GM23338 (cell line): ENCODE measurements around the gene GAB2. TPM values are rescaled to one million over a fixed set of nuclear protein-coding genes. Genes with fewer than 3 reads are reported as not detected.

ENCODE experiments used
- ATAC-seq: fragments of 200-7000 bp; cut with Tn5 transposase; 3 replicates; pipeline ENCODE4 v1.9.1; 2020
- DNase-seq: peaks from one replicate; pipeline ENCODE4 v3.0.0-alpha.2; 2015; ENCODE audit warnings: low spot score
- H2AFZ ChIP-seq: fragments of 200-600 bp; sonication (generic); 2 replicates; pipeline ENCODE4 v1.8.0; 2016; ENCODE audit warnings: antibody characterized with exemption, mild to moderate bottlenecking, moderate library complexity
- H3F3A ChIP-seq: fragments of 200-600 bp; sonication (generic); replicated peaks from 2 replicates; pipeline ENCODE4 v1.8.0; 2017; ENCODE audit warnings: antibody characterized with exemption, mixed run types, low read depth
- H3K27ac ChIP-seq: fragments of 200-600 bp; sonication (generic); 2 replicates; pipeline ENCODE4 v1.6.1; 2016; ENCODE audit warnings: low read depth
- H3K27me3 ChIP-seq: fragments of 200-600 bp; sonication (generic); 2 replicates; pipeline ENCODE4 v1.8.0; 2016; ENCODE audit warnings: mild to moderate bottlenecking, mixed run types, moderate library complexity; ENCODE audit not compliant: insufficient read depth
- H3K36me3 ChIP-seq: fragments of 200-600 bp; sonication (generic); 2 replicates; pipeline ENCODE4 v1.8.0; 2016; ENCODE audit warnings: mild to moderate bottlenecking; ENCODE audit not compliant: insufficient read depth
- H3K4me1 ChIP-seq: fragments of 200-600 bp; sonication (generic); 2 replicates; pipeline ENCODE4 v1.8.0; 2016; ENCODE audit warnings: mild to moderate bottlenecking, moderate library complexity; ENCODE audit not compliant: insufficient read depth
- H3K4me2 ChIP-seq: fragments of 200-600 bp; sonication (generic); 2 replicates; pipeline ENCODE4 v1.7.1; 2017; ENCODE audit warnings: mixed run types
- H3K4me3 ChIP-seq: fragments of 200-600 bp; sonication (generic); 2 replicates; pipeline ENCODE4 v1.6.1; 2016; ENCODE audit warnings: mixed run types
- H3K79me2 ChIP-seq: fragments of 200-600 bp; sonication (generic); replicated peaks from 2 replicates; pipeline ENCODE4 v1.8.0; 2017; ENCODE audit warnings: mild to moderate bottlenecking; ENCODE audit not compliant: insufficient read depth
- H3K9me2 ChIP-seq: fragments of 200-600 bp; sonication (generic); 2 replicates; pipeline ENCODE4 v1.8.0; 2017; ENCODE audit not compliant: insufficient read depth
- H4K20me1 ChIP-seq: fragments of 200-600 bp; sonication (generic); replicated peaks from 2 replicates; pipeline ENCODE4 v1.8.0; 2017; ENCODE audit warnings: mild to moderate bottlenecking; ENCODE audit not compliant: insufficient read depth
- H3K27ac Mint-ChIP-seq: 2 replicates; pipeline ENCODE4 v1.8.0; 2020; ENCODE audit warnings: inconsistent platforms, mild to moderate bottlenecking, moderate library complexity, mixed read lengths
- H3K27me3 Mint-ChIP-seq: 3 replicates; pipeline ENCODE4 v1.8.0; 2022; ENCODE audit warnings: low read depth, mild to moderate bottlenecking, moderate library complexity, mixed read lengths, inconsistent platforms; ENCODE audit not compliant: insufficient read depth, poor library complexity
- H3K36me3 Mint-ChIP-seq: 3 replicates; pipeline ENCODE4 v1.8.0; 2021; ENCODE audit warnings: low read depth, mild to moderate bottlenecking, inconsistent platforms, moderate library complexity, mixed read lengths
- H3K4me1 Mint-ChIP-seq: 3 replicates; pipeline ENCODE4 v1.8.0; 2020; ENCODE audit warnings: mild to moderate bottlenecking, inconsistent platforms, mixed read lengths
- H3K4me3 Mint-ChIP-seq: 3 replicates; pipeline ENCODE4 v1.8.0; 2021; ENCODE audit warnings: moderate library complexity, mild to moderate bottlenecking, inconsistent platforms, mixed read lengths
- H3K9me3 Mint-ChIP-seq: 3 replicates; pipeline ENCODE4 v1.8.0; 2020; ENCODE audit warnings: moderate library complexity, mild to moderate bottlenecking, inconsistent platforms, mixed read lengths
- CREB1 ChIP-seq: fragments of 250-450 bp; sonication (Bioruptor Pico); IDR thresholded peaks from 2 replicates; pipeline ENCODE4 v1.5.0; 2020; ENCODE audit warnings: low read depth, mild to moderate bottlenecking, moderate library complexity
- CTCF ChIP-seq, 2 experiments: fragments of 200-600 bp in 1 of 2; sonication (generic) in 1 of 2; conservative IDR thresholded peaks; 2 replicates each; pipeline versions ENCODE4 v1.5.1 to v1.6.1; 2016 to 2017; ENCODE audit warnings: antibody characterized with exemption in 2 of 2, low read depth in 2 of 2, mild to moderate bottlenecking in 2 of 2, moderate library complexity in 1 of 2
- ETS1 ChIP-seq: IDR thresholded peaks from 2 replicates; pipeline ENCODE4 v1.6.1; 2016; ENCODE audit warnings: antibody characterized with exemption
- EZH2 ChIP-seq: fragments of 200-600 bp; sonication (generic); IDR thresholded peaks from one replicate; pipeline ENCODE4 v1.8.0; 2017; ENCODE audit warnings: antibody characterized with exemption, mild to moderate bottlenecking, low read depth; ENCODE audit not compliant: unreplicated experiment
- EZH2phosphoT487 ChIP-seq: fragments of 200-600 bp; sonication (generic); IDR thresholded peaks from one replicate; pipeline ENCODE4 v1.8.1; 2018; ENCODE audit warnings: antibody characterized with exemption; ENCODE audit not compliant: unreplicated experiment
- JUNB ChIP-seq: IDR thresholded peaks from one replicate; pipeline ENCODE4 v1.6.1; 2016; ENCODE audit warnings: antibody characterized with exemption; ENCODE audit not compliant: unreplicated experiment
- NANOG ChIP-seq: IDR thresholded peaks from 2 replicates; pipeline ENCODE4 v1.6.1; 2016; ENCODE audit warnings: antibody characterized with exemption, borderline replicate concordance
- POLR2AphosphoS5 ChIP-seq: IDR thresholded peaks from 2 replicates; pipeline ENCODE4 v1.6.1; 2016; ENCODE audit warnings: antibody characterized with exemption, low read depth
- REST ChIP-seq: IDR thresholded peaks from one replicate; pipeline ENCODE4 v1.6.1; 2018; ENCODE audit warnings: antibody characterized with exemption; ENCODE audit not compliant: unreplicated experiment
- STAT1 ChIP-seq: IDR thresholded peaks from one replicate; pipeline ENCODE4 v1.6.1; 2016; ENCODE audit warnings: antibody characterized with exemption; ENCODE audit not compliant: unreplicated experiment
- ZNF114 ChIP-seq: fragments of 250-450 bp; sonication (Bioruptor Pico); IDR thresholded peaks from 2 replicates; pipeline ENCODE4 v1.5.0; 2020; ENCODE audit warnings: mild to moderate bottlenecking, moderate library complexity
- ZNF331 ChIP-seq: fragments of 250-450 bp; sonication (Bioruptor Pico); IDR thresholded peaks from 2 replicates; pipeline ENCODE4 v1.5.0; 2020; ENCODE audit warnings: low read depth, mild to moderate bottlenecking, moderate library complexity
- ZNF462 ChIP-seq: fragments of 250-450 bp; sonication (Bioruptor Pico); IDR thresholded peaks from 2 replicates; pipeline ENCODE4 v1.5.0; 2020; ENCODE audit warnings: mild to moderate bottlenecking, moderate library complexity
- polyA plus RNA-seq: library from polyadenylated mRNA; unstranded; fragments of >200 nt; fragmentation: Nextera tagmentation; extraction: Ambion mirVana; gene quantifications from 2 replicates; pipeline ENCODE4 v1.2.1, GENCODE V29; 2016
- total RNA-seq: library from RNA; depleted of rRNA; stranded (reverse); fragments of >200 nt; shearing (Covaris generic); gene quantifications from 2 replicates; pipeline ENCODE4 v1.2.3, GENCODE V29; 2014

The GAB2 gene
- total and polyA plus RNA-seq, 2 experiments from 2014 or later, result 2.0 to 10.8 TPM

- Histone ChIP-seq H3K9me2 (no peaks in the 10 kb centered on the region), H3K4me1 (peaks cover 8% of the 10 kb centered on the region; the same call in 1 of the 2 replicates), H4K20me1 (no peaks in the 10 kb centered on the region), H3K27ac (no peak overlapping the region), H3F3A (0 out of 2 replicates have a peak, but pooled peaks cover 5% of the 10 kb centered on the region), H3K79me2 (no peaks in the 10 kb centered on the region), H3K27me3 (no peaks in the 10 kb centered on the region), H3K36me3 (no peaks in the 10 kb centered on the region), H3K4me3 (no peak overlapping the region), H2AFZ (no peak overlapping the region), H3K4me2 (no peak overlapping the region)
- ATAC-seq (no peak), DNase-seq (no peak)
- no peak overlapping the region for H3K27ac Mint-ChIP-seq
- H3K4me1 Mint-ChIP-seq, result peaks cover 9% of the 10 kb centered on the region
- no peak overlapping the region for H3K4me3 Mint-ChIP-seq
- peaks cover 4% of the 10 kb centered on the region; the same call in 2 of the 3 replicates for H3K36me3 Mint-ChIP-seq
- no peaks in the 10 kb centered on the region for H3K9me3 Mint-ChIP-seq
- TF ChIP-seq EZH2phosphoT487, result no peak
- TF ChIP-seq ZNF331, result no peak
- TF ChIP-seq CTCF (conservative IDR thresholded peaks at IDR 0.05; ENCODE audit: low read depth in 2 of 2), result no peak
- no peak for TF ChIP-seq REST
- TF ChIP-seq ZNF114 (CRISPR knock-in tag), result no peak
- TF ChIP-seq JUNB, result no peak
- TF ChIP-seq ETS1, result no peak
- no peak for TF ChIP-seq POLR2AphosphoS5
- TF ChIP-seq NANOG, result no peak
- TF ChIP-seq CREB1 (CRISPR knock-in tag), result no peak
- no peak for TF ChIP-seq EZH2
- TF ChIP-seq STAT1, result no peak
- no peak for TF ChIP-seq ZNF462 (CRISPR knock-in tag)
- peaks cover 16% of the 10 kb centered on the region for H3K27me3 Mint-ChIP-seq
These were observed 223.8 kb downstream of the GAB2 start for GRCh38 chr11:78193806-78194205.
